Fibroblast of villous mesenchyme (primary cell): Measurements from ENCODE around the gene IRX4. TPM values are rescaled to one million over a fixed set of nuclear protein-coding genes. Genes with fewer than 3 reads are reported as not detected.

ENCODE experiments used
- DNase-seq: peaks from one replicate; pipeline ENCODE4 v3.0.0-alpha.2; 2010; ENCODE audit warnings: low read depth
- H3K4me3 ChIP-seq: 2 replicates; pipeline ENCODE4 v1.5.1; 2011; ENCODE audit warnings: low read depth, mild to moderate bottlenecking, low read length
- total RNA-seq: library from RNA; depleted of rRNA; stranded (reverse); fragments of >200 nt; gene quantifications from 2 replicates; pipeline ENCODE4 v1.2.3, GENCODE V29; 2012
- TF ChIP-seq, protein P1 (sequence below): IDR thresholded peaks from 2 replicates; pipeline ENCODE4 v1.5.1; 2012; ENCODE audit warnings: low read depth, mild to moderate bottlenecking, low read length; ENCODE audit not compliant: insufficient read depth

Gene IRX4
- total RNA-seq, 1 donor = not detected

DNA sequence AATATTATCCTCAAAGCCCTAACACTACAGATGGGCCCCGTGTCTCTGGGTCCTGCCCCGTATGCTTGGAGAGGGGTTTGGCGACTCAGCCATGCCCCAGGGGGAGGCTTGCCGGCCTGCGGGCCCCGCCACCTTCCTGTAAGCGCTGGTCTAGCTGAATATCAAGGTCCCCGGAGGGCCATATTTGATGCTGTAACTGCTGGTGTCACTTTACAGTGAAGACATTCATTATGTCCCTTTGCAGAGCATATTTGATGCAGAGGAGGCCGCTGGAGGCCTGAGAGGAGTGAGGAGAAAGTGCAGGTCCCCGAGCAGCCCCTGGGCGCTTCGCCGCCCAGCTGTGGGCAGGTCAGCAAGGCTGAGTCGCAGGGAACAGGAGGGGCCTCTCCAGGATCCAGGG lies 16.8 kb downstream of the IRX4 start:
- no peak overlapping the region for H3K4me3 ChIP-seq
- DNase-seq = no peak
- TF ChIP-seq, protein P1, sequence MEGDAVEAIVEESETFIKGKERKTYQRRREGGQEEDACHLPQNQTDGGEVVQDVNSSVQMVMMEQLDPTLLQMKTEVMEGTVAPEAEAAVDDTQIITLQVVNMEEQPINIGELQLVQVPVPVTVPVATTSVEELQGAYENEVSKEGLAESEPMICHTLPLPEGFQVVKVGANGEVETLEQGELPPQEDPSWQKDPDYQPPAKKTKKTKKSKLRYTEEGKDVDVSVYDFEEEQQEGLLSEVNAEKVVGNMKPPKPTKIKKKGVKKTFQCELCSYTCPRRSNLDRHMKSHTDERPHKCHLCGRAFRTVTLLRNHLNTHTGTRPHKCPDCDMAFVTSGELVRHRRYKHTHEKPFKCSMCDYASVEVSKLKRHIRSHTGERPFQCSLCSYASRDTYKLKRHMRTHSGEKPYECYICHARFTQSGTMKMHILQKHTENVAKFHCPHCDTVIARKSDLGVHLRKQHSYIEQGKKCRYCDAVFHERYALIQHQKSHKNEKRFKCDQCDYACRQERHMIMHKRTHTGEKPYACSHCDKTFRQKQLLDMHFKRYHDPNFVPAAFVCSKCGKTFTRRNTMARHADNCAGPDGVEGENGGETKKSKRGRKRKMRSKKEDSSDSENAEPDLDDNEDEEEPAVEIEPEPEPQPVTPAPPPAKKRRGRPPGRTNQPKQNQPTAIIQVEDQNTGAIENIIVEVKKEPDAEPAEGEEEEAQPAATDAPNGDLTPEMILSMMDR = no peak

DNA sequence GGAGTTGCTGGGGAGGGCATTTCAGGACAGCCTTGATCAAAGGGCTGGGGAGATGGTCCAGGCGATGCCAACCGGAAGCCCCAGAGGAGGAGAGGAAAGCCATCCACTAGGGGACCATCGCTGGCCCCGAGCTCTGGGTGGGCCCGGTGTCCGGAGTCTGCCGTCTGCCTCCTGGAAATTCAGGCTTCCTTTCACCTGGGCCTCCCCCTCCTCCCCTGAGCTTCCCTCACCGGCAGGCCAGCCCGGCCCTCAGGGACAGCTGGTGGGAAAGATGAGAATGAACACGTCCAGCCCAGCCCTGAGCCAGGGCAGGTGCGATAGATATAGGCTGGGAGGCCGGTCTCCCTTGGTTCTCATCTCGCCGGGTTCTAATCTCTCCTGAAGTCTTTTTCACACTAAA lies 17.2 kb downstream of the IRX4 start:
- no peak for DNase-seq
- TF ChIP-seq, protein P1 = no peak
- no peak overlapping the region for H3K4me3 ChIP-seq

DNA sequence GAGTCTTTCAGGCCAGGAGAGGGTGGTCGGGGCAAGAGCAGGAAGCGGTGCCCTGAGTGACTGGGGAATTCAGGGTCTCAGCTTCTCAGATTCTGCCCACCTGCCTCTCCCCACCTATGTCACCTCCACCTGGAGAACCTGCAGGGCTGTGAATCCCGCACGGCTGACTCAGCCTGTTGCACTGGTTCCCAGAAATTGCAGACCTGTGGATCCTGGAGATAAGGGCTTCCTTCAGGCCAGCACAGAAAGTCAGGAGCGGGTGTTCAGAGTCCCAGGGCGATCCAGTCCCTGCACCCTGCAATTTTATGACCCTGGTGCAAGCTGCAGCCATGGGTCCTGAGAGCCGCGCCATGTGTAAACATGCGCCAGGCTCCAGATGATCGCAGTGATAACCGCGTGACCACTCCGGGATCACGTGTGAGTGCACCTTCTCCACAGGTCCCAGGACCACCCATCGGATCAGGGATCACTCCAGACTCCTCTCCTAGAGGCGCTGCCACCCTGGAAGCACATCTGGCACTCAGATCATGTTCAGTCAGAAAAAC lies 17.8 kb downstream of the IRX4 start:
- no peak for DNase-seq
- TF ChIP-seq, protein P1 = no peak
- no peak overlapping the region for H3K4me3 ChIP-seq

DNA sequence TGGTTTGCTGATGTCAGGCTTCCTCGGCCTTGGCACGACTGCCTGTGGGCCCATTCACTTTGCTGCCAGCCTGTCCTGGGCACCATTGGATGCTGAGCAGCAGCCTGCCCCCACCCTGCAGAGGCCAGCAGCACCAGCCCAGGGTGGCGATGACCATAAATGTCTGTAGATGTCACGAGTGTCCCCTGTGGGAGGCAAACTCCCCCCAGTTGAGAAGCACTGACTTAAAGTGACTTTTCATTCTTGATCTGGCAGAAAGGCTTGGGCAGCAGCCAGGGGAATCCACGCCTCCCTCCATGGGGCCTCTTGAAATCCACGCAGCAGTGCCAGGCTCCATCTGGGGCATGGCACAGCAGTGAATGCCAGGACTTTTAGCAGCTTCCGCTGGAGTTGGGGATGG lies 21.8 kb downstream of the IRX4 start:
- H3K4me3 ChIP-seq = no peak overlapping the region
- TF ChIP-seq, protein P1 = no peak
- DNase-seq = no peak

DNA sequence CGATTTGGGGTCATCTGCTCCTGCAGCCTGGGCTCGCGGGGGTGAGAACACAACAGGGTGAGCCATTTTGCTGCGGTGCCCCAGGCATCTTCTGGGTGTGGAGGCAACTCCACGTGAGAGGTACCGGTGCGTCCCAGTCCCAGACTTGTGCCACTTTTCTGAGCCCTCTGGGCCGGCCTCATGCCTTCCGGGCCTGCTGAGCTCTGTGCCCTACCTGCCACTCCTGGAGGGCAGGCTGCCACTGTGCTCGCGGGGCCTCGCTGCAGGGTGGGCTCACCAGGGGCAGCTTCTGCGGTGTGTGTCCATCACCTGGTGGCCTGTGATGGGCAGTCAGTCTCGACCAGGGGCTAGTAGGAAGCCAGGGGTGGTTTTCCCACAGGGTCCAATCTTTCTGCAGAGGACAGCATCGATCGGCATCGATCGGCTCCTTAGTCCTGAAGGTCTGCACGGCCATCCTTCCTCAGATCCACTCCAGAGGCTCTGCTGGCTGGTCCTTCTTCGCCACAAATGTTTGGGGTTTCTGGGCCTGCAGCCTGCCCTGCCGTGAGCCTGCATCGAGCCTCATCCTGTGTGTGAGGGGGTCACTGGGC lies 22.6 kb downstream of the IRX4 start:
- no peak overlapping the region for H3K4me3 ChIP-seq
- TF ChIP-seq, protein P1 = no peak
- DNase-seq = no peak

DNA sequence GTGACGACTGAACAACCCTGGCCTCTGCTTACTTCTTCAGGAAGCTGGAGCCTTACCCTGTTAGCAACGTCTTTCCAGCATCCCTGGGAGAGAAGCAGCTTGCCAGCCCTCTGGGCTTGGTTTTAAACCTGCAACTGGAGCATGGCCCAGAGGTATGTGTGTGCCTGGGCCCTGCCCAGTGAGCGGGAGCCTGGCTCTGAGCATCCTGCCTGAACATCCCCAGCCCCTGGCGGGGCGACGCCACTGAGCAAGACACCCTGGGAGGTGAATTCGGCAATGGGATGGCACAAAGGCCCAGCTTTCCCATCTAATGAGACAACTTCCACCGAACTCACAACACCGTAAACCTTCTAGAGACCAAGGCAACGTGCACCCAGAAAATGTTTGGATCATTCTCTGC lies 23.6 kb downstream of the IRX4 start:
- TF ChIP-seq, protein P1 = no peak

DNA sequence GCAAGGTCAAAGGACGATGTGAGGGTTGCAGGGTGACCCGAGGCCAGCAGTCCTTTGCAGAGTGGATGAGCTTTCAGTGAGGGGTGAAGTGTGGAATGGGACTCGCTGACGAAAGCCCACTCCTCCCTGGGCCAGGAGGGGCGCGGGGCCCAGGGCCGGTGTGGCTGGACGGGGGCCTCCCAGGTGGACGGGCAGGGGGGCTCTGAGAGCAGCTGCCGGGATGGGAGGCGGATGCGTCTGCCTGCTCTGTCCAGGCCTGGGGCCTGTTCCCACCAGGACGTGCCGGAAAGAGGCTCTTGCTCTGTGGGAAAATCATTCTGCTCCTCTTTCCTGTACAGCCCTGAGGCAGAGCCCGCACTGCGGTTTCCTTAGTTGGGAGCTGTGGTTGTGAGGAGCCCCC lies 24.3 kb downstream of the IRX4 start:
- TF ChIP-seq, protein P1 = no peak
- no peak for DNase-seq
- no peak overlapping the region for H3K4me3 ChIP-seq

More for the DNA sequence above, 23.6 kb downstream of the IRX4 start:
- no peak overlapping the region for H3K4me3 ChIP-seq
- no peak for DNase-seq
